GM12864 (cell line): ENCODE data around the gene GSTO1.
"Not testable (repeated sequence)": the region's sequence is repeated elsewhere in the genome, so short reads cannot be mapped to it uniquely, and the experiment has no call there.

Experiments used
- DNase-seq: peaks from one replicate; pipeline ENCODE4 v3.0.0-alpha.2; 2011; ENCODE audit warnings: low read depth
- H3K4me3 ChIP-seq: 2 replicates; pipeline ENCODE4 v1.5.1; 2011; ENCODE audit warnings: mild to moderate bottlenecking, low read depth, low read length, control low read depth
- TF ChIP-seq, protein P1 (sequence below): IDR thresholded peaks from 2 replicates; pipeline ENCODE4 v1.5.1; 2011; ENCODE audit warnings: low read depth, mild to moderate bottlenecking, moderate library complexity, low read length, control low read depth, inconsistent platforms; ENCODE audit errors: missing control alignments

The GSTO1 gene

GRCh38 chr10:104240078-104240477 is 14.6 kb upstream of the GSTO1 start:
- TF ChIP-seq, protein P1, sequence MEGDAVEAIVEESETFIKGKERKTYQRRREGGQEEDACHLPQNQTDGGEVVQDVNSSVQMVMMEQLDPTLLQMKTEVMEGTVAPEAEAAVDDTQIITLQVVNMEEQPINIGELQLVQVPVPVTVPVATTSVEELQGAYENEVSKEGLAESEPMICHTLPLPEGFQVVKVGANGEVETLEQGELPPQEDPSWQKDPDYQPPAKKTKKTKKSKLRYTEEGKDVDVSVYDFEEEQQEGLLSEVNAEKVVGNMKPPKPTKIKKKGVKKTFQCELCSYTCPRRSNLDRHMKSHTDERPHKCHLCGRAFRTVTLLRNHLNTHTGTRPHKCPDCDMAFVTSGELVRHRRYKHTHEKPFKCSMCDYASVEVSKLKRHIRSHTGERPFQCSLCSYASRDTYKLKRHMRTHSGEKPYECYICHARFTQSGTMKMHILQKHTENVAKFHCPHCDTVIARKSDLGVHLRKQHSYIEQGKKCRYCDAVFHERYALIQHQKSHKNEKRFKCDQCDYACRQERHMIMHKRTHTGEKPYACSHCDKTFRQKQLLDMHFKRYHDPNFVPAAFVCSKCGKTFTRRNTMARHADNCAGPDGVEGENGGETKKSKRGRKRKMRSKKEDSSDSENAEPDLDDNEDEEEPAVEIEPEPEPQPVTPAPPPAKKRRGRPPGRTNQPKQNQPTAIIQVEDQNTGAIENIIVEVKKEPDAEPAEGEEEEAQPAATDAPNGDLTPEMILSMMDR, result no peak
- H3K4me3 ChIP-seq, result no peak overlapping the region
- DNase-seq, result no peak

- no peak for DNase-seq
- TF ChIP-seq, protein P1, result no peak
- H3K4me3 ChIP-seq, result no peak overlapping the region
Observed at GRCh38 chr10:104242545-104242944, 12.1 kb upstream of the GSTO1 start.

GRCh38 chr10:104243009-104243408 is 11.7 kb upstream of the GSTO1 start:
- not testable (repeated sequence) for H3K4me3 ChIP-seq, DNase-seq

DNA sequence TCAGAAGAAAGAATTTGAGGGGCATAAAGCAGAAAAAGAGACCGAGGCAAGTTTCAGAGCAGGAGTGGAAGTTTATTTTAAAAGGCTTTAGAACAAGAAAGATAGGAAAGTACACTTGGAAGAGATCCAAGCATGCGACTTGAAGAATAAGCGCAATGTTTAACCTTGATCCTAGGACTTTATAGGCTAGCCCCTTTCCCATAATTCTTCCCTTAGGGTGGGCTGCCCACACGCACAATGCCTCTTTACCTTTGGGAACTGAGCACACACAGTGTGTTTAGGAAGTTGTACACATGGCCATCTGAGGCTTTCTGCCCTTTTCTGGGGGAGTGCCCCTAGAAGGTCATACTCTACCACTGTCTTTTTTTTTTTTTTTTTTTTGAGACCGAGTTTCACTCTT is 11.2 kb upstream of the GSTO1 start:
- H3K4me3 ChIP-seq, result no peak overlapping the region
- DNase-seq, result no peak
- TF ChIP-seq, protein P1, result no peak

DNA sequence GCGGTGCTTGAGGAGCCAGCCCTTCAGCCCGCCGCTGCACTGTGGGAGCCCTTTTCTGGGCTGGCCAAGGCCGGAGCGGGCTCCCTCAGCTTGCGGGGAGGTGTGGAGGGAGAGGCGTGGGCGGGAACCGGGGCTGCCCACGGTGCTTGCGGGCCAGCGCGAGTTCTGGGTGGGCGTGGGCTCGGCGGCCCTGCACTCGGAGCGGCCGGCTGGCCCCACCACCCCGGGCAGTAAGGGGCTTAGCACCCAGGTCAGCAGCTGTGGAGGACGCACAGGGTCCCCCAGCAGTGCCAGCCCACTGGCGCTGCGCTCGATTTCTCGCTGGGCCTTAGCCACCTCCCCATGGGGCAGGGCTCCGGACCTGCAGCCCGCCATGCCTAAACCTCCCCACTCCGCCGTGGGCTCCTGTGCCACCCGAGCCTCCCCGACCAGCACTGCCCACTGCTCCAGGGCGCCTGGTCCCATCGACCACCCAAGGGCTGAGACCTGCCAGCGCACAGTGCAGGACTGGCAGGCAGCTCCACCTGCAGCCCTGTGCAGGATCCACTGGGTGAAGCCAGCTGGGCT is 9.5 kb upstream of the GSTO1 start:
- TF ChIP-seq, protein P1, result no peak
- no peak overlapping the region for H3K4me3 ChIP-seq
- DNase-seq, result no peak

- TF ChIP-seq, protein P1, result no peak
- no peak overlapping the region for H3K4me3 ChIP-seq
- DNase-seq, result no peak
Observed at GRCh38 chr10:104246976-104247375, 7.7 kb upstream of the GSTO1 start.

GRCh38 chr10:104247513-104248146 is 7.1 kb upstream of the GSTO1 start:
- no peak for DNase-seq
- TF ChIP-seq, protein P1, result no peak

DNA sequence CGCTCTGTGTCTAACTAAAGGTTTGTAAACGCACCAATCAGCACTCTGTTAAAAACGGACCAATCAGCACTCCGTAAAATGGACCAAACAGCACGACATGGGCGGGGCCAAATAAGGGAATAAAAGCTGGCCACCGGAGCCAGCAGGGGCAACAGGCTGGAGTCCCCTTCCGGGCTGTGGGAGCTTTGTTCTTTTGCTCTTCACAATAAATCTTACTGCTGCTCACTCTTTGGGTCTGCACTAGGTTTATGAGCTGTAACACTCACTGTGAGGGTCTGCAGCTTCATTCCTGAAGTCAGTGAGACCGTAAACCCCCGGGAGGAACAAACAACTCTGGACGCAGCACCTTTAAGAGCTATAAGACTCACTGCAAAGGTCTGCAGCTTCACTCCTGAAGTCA is 5.8 kb upstream of the GSTO1 start:
- not testable (repeated sequence) for H3K4me3 ChIP-seq, DNase-seq

More at GRCh38 chr10:104247513-104248146, 7.1 kb upstream of the GSTO1 start:
- no peak overlapping the region for H3K4me3 ChIP-seq
